PC-3 (cell line): ENCODE measurements around the gene ARHGAP40. TPM values are rescaled to one million over a fixed set of nuclear protein-coding genes. Genes with fewer than 3 reads are reported as not detected.

Experiments
- ATAC-seq: fragments of 200-7000 bp; cut with Tn5 transposase; 2 replicates; pipeline ENCODE4 v1.9.1; 2020; ENCODE audit warnings: mild to moderate bottlenecking, moderate library complexity
- BruUV-seq: library from RNA; stranded (reverse); fragments of 400-500 nt; replicated peaks from 2 replicates; lab custom pipeline; 2021; lab: Mats Ljungman, UMichigan
- CTCF ChIA-PET: fragments of 300-600 bp; sonication (Branson Sonifier 250); formaldehyde crosslinking; loops from one replicate; lab custom pipeline; 2022; ENCODE audit warnings: antibody characterized with exemption; lab: Charles Lee
- POLR2A ChIA-PET: fragments of 300-600 bp; sonication (Branson Sonifier 250); formaldehyde crosslinking; loops from one replicate; lab custom pipeline; 2022; ENCODE audit warnings: antibody characterized with exemption; ENCODE audit not compliant: unreplicated experiment; lab: Charles Lee
- DNase-seq: peaks from one replicate; pipeline ENCODE4 v3.0.0-alpha.2; 2015
- H2AFZ ChIP-seq: fragments of 300-600 bp; sonication (generic); 2 replicates; pipeline ENCODE4 v1.6.0; 2016; ENCODE audit warnings: antibody characterized with exemption, low read length
- H3F3A ChIP-seq: fragments of 300-600 bp; sonication (generic); one replicate; pipeline ENCODE4 v1.6.0; 2017; ENCODE audit warnings: antibody characterized with exemption, low read length, control low read depth, mild to moderate bottlenecking; ENCODE audit not compliant: unreplicated experiment
- H3K27ac ChIP-seq: fragments of 300-600 bp; sonication (generic); 2 replicates; pipeline ENCODE4 v1.5.1; 2016; ENCODE audit warnings: mild to moderate bottlenecking, low read length
- H3K27me3 ChIP-seq: fragments of 300-600 bp; sonication (generic); 2 replicates; pipeline ENCODE4 v1.6.1; 2016; ENCODE audit warnings: low read length, mixed read lengths
- H3K36me3 ChIP-seq: fragments of 300-600 bp; sonication (generic); 2 replicates; pipeline ENCODE4 v1.6.1; 2016; ENCODE audit warnings: low read depth, mixed run types, low read length, mixed read lengths
- H3K4me1 ChIP-seq: fragments of 300-600 bp; sonication (generic); 2 replicates; pipeline ENCODE4 v1.5.1; 2016; ENCODE audit warnings: low read length; ENCODE audit not compliant: insufficient read depth
- H3K4me2 ChIP-seq: fragments of 300-600 bp; sonication (generic); 2 replicates; pipeline ENCODE4 v1.6.0; 2016; ENCODE audit warnings: low read length
- H3K4me3 ChIP-seq: fragments of 300-600 bp; sonication (generic); 2 replicates; pipeline ENCODE4 v1.5.1; 2016; ENCODE audit warnings: mild to moderate bottlenecking, low read length, mixed read lengths
- H3K79me2 ChIP-seq: fragments of 300-600 bp; sonication (generic); 2 replicates; pipeline ENCODE4 v1.6.1; 2017; ENCODE audit warnings: low read length, mixed read lengths
- H3K9ac ChIP-seq: fragments of 300-600 bp; sonication (generic); 2 replicates; pipeline ENCODE4 v1.6.0; 2016; ENCODE audit warnings: mild to moderate bottlenecking, low read length
- H3K9me2 ChIP-seq: fragments of 300-600 bp; sonication (generic); replicated peaks from 2 replicates; pipeline ENCODE4 v1.6.1; 2016; ENCODE audit warnings: mixed run types, low read length, mixed read lengths
- H3K9me3 ChIP-seq: fragments of 300-600 bp; sonication (generic); 2 replicates; pipeline ENCODE4 v1.6.1; 2016; ENCODE audit warnings: low read length, mixed read lengths
- H4K20me1 ChIP-seq: fragments of 300-600 bp; sonication (generic); 2 replicates; pipeline ENCODE4 v1.6.1; 2016; ENCODE audit warnings: low read length, mixed read lengths
- EZH2 ChIP-seq: fragments of 300-600 bp; sonication (generic); IDR thresholded peaks from one replicate; pipeline ENCODE4 v1.6.1; 2017; ENCODE audit warnings: antibody characterized with exemption, mild to moderate bottlenecking, low read length; ENCODE audit not compliant: unreplicated experiment
- EZH2phosphoT487 ChIP-seq: fragments of 300-600 bp; sonication (generic); IDR thresholded peaks from 2 replicates; pipeline ENCODE4 v1.6.1; 2018; ENCODE audit warnings: mild to moderate bottlenecking, antibody characterized with exemption, low read length, borderline replicate concordance
- intact Hi-C: fragments of 100-400 bp; cut with micrococcal nuclease; formaldehyde crosslinking; loops from 2 replicates; pipeline ENCODE4 v1.9.0; 2023
- total RNA-seq: library from RNA; depleted of rRNA; stranded (reverse); fragments of >200 nt; gene quantifications from 2 replicates; pipeline ENCODE4 v1.2.3, GENCODE V29; 2014
- TF ChIP-seq, protein P1 (sequence below): fragments of 300-600 bp; sonication (generic); conservative IDR thresholded peaks from 2 replicates; pipeline ENCODE4 v1.5.1; 2017; ENCODE audit warnings: antibody characterized with exemption, low read depth, mild to moderate bottlenecking, low read length

ARHGAP40 gene
- total RNA-seq, 1 experiment from 2014 or later, result not detected

- Histone ChIP-seq H3K4me1 (no peaks in the 10 kb centered on the region), H4K20me1 (no peaks in the 10 kb centered on the region), H3K9me3 (no peaks in the 10 kb centered on the region), H2AFZ (no peak overlapping the region), H3K9me2 (no peaks in the 10 kb centered on the region), H3K27ac (no peak overlapping the region), H3K9ac (no peak overlapping the region), H3K79me2 (no peaks in the 10 kb centered on the region), H3K4me3 (no peak overlapping the region), H3K4me2 (no peak overlapping the region), H3K27me3 (peaks cover 28% of the 10 kb centered on the region), H3K36me3 (no peaks in the 10 kb centered on the region), H3F3A (no peaks in the 10 kb centered on the region)
- intact Hi-C loops, result no loop called here
- TF ChIP-seq EZH2phosphoT487 (no peak), EZH2 (no peak)
- TF ChIP-seq, protein P1, sequence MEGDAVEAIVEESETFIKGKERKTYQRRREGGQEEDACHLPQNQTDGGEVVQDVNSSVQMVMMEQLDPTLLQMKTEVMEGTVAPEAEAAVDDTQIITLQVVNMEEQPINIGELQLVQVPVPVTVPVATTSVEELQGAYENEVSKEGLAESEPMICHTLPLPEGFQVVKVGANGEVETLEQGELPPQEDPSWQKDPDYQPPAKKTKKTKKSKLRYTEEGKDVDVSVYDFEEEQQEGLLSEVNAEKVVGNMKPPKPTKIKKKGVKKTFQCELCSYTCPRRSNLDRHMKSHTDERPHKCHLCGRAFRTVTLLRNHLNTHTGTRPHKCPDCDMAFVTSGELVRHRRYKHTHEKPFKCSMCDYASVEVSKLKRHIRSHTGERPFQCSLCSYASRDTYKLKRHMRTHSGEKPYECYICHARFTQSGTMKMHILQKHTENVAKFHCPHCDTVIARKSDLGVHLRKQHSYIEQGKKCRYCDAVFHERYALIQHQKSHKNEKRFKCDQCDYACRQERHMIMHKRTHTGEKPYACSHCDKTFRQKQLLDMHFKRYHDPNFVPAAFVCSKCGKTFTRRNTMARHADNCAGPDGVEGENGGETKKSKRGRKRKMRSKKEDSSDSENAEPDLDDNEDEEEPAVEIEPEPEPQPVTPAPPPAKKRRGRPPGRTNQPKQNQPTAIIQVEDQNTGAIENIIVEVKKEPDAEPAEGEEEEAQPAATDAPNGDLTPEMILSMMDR, result no peak
- no TSS peak for BruUV-seq
- DNase-seq, result no peak
- POLR2A ChIA-PET, result no interaction called here
- ATAC-seq, result no peak
- CTCF ChIA-PET, result no interaction called here
Measured at GRCh38 chr20:38671701-38672292, 70.2 kb downstream of the ARHGAP40 start.

DNA sequence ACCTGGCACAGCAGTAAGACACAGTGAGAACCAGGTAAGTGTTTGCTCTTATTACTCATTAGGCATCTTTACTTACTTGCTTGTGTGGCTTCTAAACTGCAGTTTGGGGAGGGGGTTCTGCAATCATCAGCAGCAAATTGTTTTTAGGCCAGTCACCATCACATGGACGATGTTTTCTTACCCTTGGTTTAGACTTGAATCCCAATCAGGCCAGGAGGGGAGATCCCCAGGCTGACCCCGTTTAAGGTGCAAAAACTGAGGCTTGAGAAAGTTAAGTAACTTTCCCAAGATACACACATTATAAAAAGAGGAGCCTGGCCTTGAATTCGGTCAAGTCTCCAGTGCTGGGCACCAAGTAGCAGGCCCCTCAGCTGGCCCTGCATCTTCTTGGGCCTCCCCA, 70.9 kb downstream of the ARHGAP40 start:
- H4K20me1 ChIP-seq, result no peaks in the 10 kb centered on the region
- ChIA-PET CTCF (no interaction called here), POLR2A (no interaction called here)
- no peaks in the 10 kb centered on the region for H3K36me3 ChIP-seq
- TF ChIP-seq EZH2, result no peak
- TF ChIP-seq, protein P1, result no peak
- no peaks in the 10 kb centered on the region for H3K9me3 ChIP-seq
- H3F3A ChIP-seq, result no peaks in the 10 kb centered on the region
- H3K9ac ChIP-seq, result no peak overlapping the region
- H3K4me1 ChIP-seq, result no peaks in the 10 kb centered on the region
- no TSS peak for BruUV-seq
- H3K4me3 ChIP-seq, result no peak overlapping the region
- intact Hi-C loops, result no loop called here
- no peak overlapping the region for H3K27ac ChIP-seq
- H3K4me2 ChIP-seq, result no peak overlapping the region
- no peaks in the 10 kb centered on the region for H3K9me2 ChIP-seq
- H3K79me2 ChIP-seq, result no peaks in the 10 kb centered on the region
- ATAC-seq (no peak; the same call in 1 of the 2 replicates), DNase-seq (no peak)
- H2AFZ ChIP-seq, result no peak overlapping the region
- peaks cover 23% of the 10 kb centered on the region for H3K27me3 ChIP-seq

DNA sequence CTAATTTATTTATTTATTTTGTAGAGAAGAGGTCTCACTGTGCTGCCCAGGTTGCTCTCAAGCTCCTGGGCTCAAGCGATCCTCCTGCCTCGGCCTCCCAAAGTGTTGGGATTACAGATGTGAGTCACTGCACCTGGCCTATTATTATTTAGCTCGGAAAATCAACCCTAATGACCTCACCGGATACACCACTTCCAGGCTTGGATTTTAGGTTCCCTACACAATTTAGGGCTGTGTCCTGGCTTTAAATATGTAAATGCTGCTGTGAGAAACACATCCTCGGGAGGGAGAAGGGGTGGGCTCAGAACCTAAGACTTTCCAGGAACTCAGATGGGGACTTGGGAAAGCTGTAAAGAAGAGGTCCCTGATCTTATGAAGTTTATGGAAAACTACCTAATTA, 71.7 kb downstream of the ARHGAP40 start:
- H4K20me1 ChIP-seq, result no peaks in the 10 kb centered on the region
- BruUV-seq, result no TSS peak
- CTCF ChIA-PET, result no interaction called here
- no peak overlapping the region for H3K27ac ChIP-seq
- H3K79me2 ChIP-seq, result no peaks in the 10 kb centered on the region
- TF ChIP-seq, protein P1, result no peak
- no peak for TF ChIP-seq EZH2
- no peak overlapping the region for H3K4me3 ChIP-seq
- DNase-seq, result no peak
- no peak overlapping the region for H3K4me2 ChIP-seq
- H3K4me1 ChIP-seq, result no peaks in the 10 kb centered on the region
- H3K27me3 ChIP-seq, result peaks cover 16% of the 10 kb centered on the region
- intact Hi-C loops, result no loop called here
- H3K36me3 ChIP-seq, result no peaks in the 10 kb centered on the region
- POLR2A ChIA-PET, result no interaction called here
- H2AFZ ChIP-seq, result no peak overlapping the region
- H3K9ac ChIP-seq, result no peak overlapping the region
- no peaks in the 10 kb centered on the region for H3K9me3 ChIP-seq
- no peaks in the 10 kb centered on the region for H3K9me2 ChIP-seq
- no peaks in the 10 kb centered on the region for H3F3A ChIP-seq
- no peak for ATAC-seq
